Measurements from ENCODE around the gene NGLY1.

Gene NGLY1

GRCh38 chr3:25707268-25707926, 75.8 kb downstream of the NGLY1 start:
- DNase-seq = no peak

- no peak for DNase-seq
Measured at GRCh38 chr3:25706213-25706612, 77.0 kb downstream of the NGLY1 start.

- no peak for DNase-seq
Measured at GRCh38 chr3:25697553-25697952, 85.7 kb downstream of the NGLY1 start.

GRCh38 chr3:25695731-25696420, 87.4 kb downstream of the NGLY1 start:
- no peak for DNase-seq

GRCh38 chr3:25693238-25693637, 90.0 kb downstream of the NGLY1 start:
- no peak for DNase-seq

GRCh38 chr3:25692341-25692740, 90.9 kb downstream of the NGLY1 start:
- DNase-seq = no peak

GRCh38 chr3:25690768-25691533, 92.3 kb downstream of the NGLY1 start:
- DNase-seq = no peak

GRCh38 chr3:25689226-25689625, 94.0 kb downstream of the NGLY1 start:
- DNase-seq = no peak

GRCh38 chr3:25687742-25688141, 95.5 kb downstream of the NGLY1 start:
- no peak for DNase-seq

- DNase-seq = no peak
Measured at GRCh38 chr3:25686766-25687165, 96.5 kb downstream of the NGLY1 start.

- no peak for DNase-seq
Measured at GRCh38 chr3:25683882-25684281, 99.4 kb downstream of the NGLY1 start.

- no peak for DNase-seq
Measured at GRCh38 chr3:25683410-25683809, 99.8 kb downstream of the NGLY1 start.

GRCh38 chr3:25679642-25680302, 103.5 kb downstream of the NGLY1 start:
- DNase-seq = no peak

GRCh38 chr3:25679166-25679565, 104.1 kb downstream of the NGLY1 start:
- no peak for DNase-seq

GRCh38 chr3:25678581-25678980, 104.7 kb downstream of the NGLY1 start:
- no peak for DNase-seq

GRCh38 chr3:25677121-25677520, 106.1 kb downstream of the NGLY1 start:
- DNase-seq = no peak

- DNase-seq = no peak
Measured at GRCh38 chr3:25674670-25675069, 108.6 kb downstream of the NGLY1 start.

GRCh38 chr3:25673738-25674298, 109.4 kb downstream of the NGLY1 start:
- DNase-seq = no peak

Measured in NCI-H1930 (cell line).